Gastrocnemius medialis (tissue), 4 donors: ENCODE measurements around the gene ANO10. TPM values are rescaled to one million over a fixed set of nuclear protein-coding genes. Genes with fewer than 3 reads are reported as not detected.

Experiments used
- ATAC-seq, 2 donors: fragments of 150-250 bp; one replicate each; pipeline ENCODE4 v1.9.1; 2016
- DNase-seq, 2 donors: peaks; one replicate each; pipeline ENCODE4 v3.0.0-alpha.2; 2019
- H3K27ac ChIP-seq, 4 donors: fragments of 200-600 bp; sonication (generic); 1 replicate in 1 of 4; 2 replicates in 3 of 4; pipeline ENCODE4 v1.5.1; 2016 to 2018; ENCODE audit warnings: mild to moderate bottlenecking in 2 of 4, moderate library complexity in 1 of 4
- H3K27me3 ChIP-seq, 3 donors: fragments of 200-600 bp; sonication (generic) in 2 of 3; 1 replicate in 1 of 3; 2 replicates in 2 of 3; pipeline versions ENCODE4 v1.5.1 to v1.6.0; 2016 to 2019; ENCODE audit warnings: mild to moderate bottlenecking in 1 of 3, moderate library complexity in 1 of 3
- H3K36me3 ChIP-seq, 2 donors: fragments of 200-600 bp; sonication (generic) in 1 of 2; one replicate each; pipeline ENCODE4 v1.5.1; 2017 to 2018
- H3K4me1 ChIP-seq, 2 donors: fragments of 200-600 bp; sonication (generic) in 1 of 2; one replicate each; pipeline ENCODE4 v1.5.1; 2016 to 2017; ENCODE audit warnings: mild to moderate bottlenecking in 2 of 2
- H3K4me3 ChIP-seq, 4 donors: fragments of 200-600 bp; sonication (generic) in 3 of 4; 1 replicate in 1 of 4; 2 replicates in 3 of 4; pipeline ENCODE4 v1.5.1; 2016 to 2019; ENCODE audit warnings: mild to moderate bottlenecking in 2 of 4
- H3K9me3 ChIP-seq, 3 donors: fragments of 200-600 bp; sonication (generic) in 2 of 3; 1 replicate in 1 of 3; 2 replicates in 2 of 3; pipeline ENCODE4 v1.5.1; 2016 to 2019
- CTCF ChIP-seq, 5 experiments: fragments of 450-650 bp in 3 of 5; fragments of 200-600 bp in 2 of 5; sonication (generic) in 2 of 5; IDR thresholded peaks in 4 of 5; conservative IDR thresholded peaks in 1 of 5; 1 replicate in 4 of 5; 2 replicates in 1 of 5; pipeline ENCODE4 v1.5.1; 2016 to 2019; ENCODE audit warnings: antibody characterized with exemption in 5 of 5, mild to moderate bottlenecking in 3 of 5, moderate library complexity in 3 of 5
- POLR2A ChIP-seq, 2 donors: fragments of 450-650 bp; IDR thresholded peaks; one replicate each; pipeline ENCODE4 v1.6.1; 2017; ENCODE audit warnings: antibody characterized with exemption in 2 of 2, mild to moderate bottlenecking in 2 of 2, moderate library complexity in 2 of 2
- in situ Hi-C, 4 donors: fragments of 200-750 bp; cut with MboI; loops; one replicate each; pipeline versions ENCODE4 v1.15.0 to v1.8.0; 2017; ENCODE audit warnings: low sequenced_read_pairs in 4 of 4
- intact Hi-C: fragments of 100-400 bp; cut with DNase I; formaldehyde crosslinking; loops from one replicate; pipeline ENCODE4 v1.15.1; 2023; ENCODE audit warnings: low total_unique reads
- total RNA-seq, 4 donors: library from RNA; depleted of rRNA; stranded (reverse); fragments of >200 nt; gene quantifications; one replicate each; pipeline versions ENCODE4 v1.1.0 to v1.2.3, GENCODE V29; 2016

The ANO10 gene
- total RNA-seq, 4 donors from 2014 or later: 6.9 to 8.1 (median 7.8) TPM

- no peak for ATAC-seq
- in situ Hi-C loops: no loop called here
- intact Hi-C loops: no loop called here
Measured at GRCh38 chr3:43399034-43399433, 222.8 kb downstream of the ANO10 start.

GRCh38 chr3:43394041-43394554, 227.7 kb downstream of the ANO10 start:
- Histone ChIP-seq H3K9me3 (no peaks in the 10 kb centered on the region), H3K4me1 (peaks cover 16 to 32% of the 10 kb centered on the region in 2 donors), H3K4me3 (no peak overlapping the region), H3K36me3 (no peaks in the 10 kb centered on the region), H3K27me3 (no peaks in the 10 kb centered on the region), H3K27ac (peak overlapping the region; percentile 32 to 69 (median 48))
- in situ Hi-C loops: no loop called here
- ATAC-seq: peak; percentile 38 to 54
- peak; percentile 22 to 35 for DNase-seq
- TF ChIP-seq POLR2A (IDR thresholded peaks at IDR 0.05) (no peak), CTCF (IDR thresholded peaks at IDR 0.05 in 4 of 5, conservative IDR thresholded peaks at IDR 0.05 in 1 of 5) (no peak)
- intact Hi-C loops: no loop called here

More at GRCh38 chr3:43399034-43399433, 222.8 kb downstream of the ANO10 start:
- no peak overlapping the region for H3K4me3 ChIP-seq
- no peak for DNase-seq
- H3K36me3 ChIP-seq: no peaks in the 10 kb centered on the region
- H3K9me3 ChIP-seq: no peaks in the 10 kb centered on the region
- H3K27me3 ChIP-seq: no peaks in the 10 kb centered on the region
- H3K27ac ChIP-seq: no peak overlapping the region
- peaks cover 5 to 24% of the 10 kb centered on the region in 2 donors for H3K4me1 ChIP-seq
- TF ChIP-seq CTCF (IDR thresholded peaks at IDR 0.05 in 4 of 5, conservative IDR thresholded peaks at IDR 0.05 in 1 of 5) (no peak), POLR2A (IDR thresholded peaks at IDR 0.05) (no peak)

GRCh38 chr3:43391621-43392020, 230.2 kb downstream of the ANO10 start:
- Histone ChIP-seq H3K4me3 (no peak overlapping the region), H3K27ac (peak overlapping the region; percentile 1 to 78 (median 36)), H3K4me1 (peaks cover 21 to 38% of the 10 kb centered on the region in 2 donors), H3K36me3 (no peaks in the 10 kb centered on the region), H3K27me3 (no peaks in the 10 kb centered on the region), H3K9me3 (no peaks in the 10 kb centered on the region)
- ATAC-seq (no peak), DNase-seq (no peak)
- intact Hi-C loops (no loop called here), in situ Hi-C loops (no loop called here)
- TF ChIP-seq CTCF (IDR thresholded peaks at IDR 0.05 in 4 of 5, conservative IDR thresholded peaks at IDR 0.05 in 1 of 5) (no peak), POLR2A (IDR thresholded peaks at IDR 0.05) (no peak)

- TF ChIP-seq CTCF (IDR thresholded peaks at IDR 0.05 in 4 of 5, conservative IDR thresholded peaks at IDR 0.05 in 1 of 5) (no peak), POLR2A (IDR thresholded peaks at IDR 0.05) (no peak)
- Histone ChIP-seq H3K4me3 (no peak overlapping the region), H3K36me3 (no peaks in the 10 kb centered on the region), H3K9me3 (no peaks in the 10 kb centered on the region), H3K27me3 (no peaks in the 10 kb centered on the region), H3K27ac (peak overlapping the region; percentile 57 to 78 (median 68)), H3K4me1 (peaks cover 21 to 38% of the 10 kb centered on the region in 2 donors)
- intact Hi-C loops: no loop called here
- ATAC-seq: peak in 1 of 2 donors; percentile 28
- in situ Hi-C loops: no loop called here
- DNase-seq: no peak
Measured at GRCh38 chr3:43390255-43390588, 231.6 kb downstream of the ANO10 start.
